AG10803 (cell line): ENCODE data around the gene EXOC3L4.

Experiments
- DNase-seq: peaks from one replicate; pipeline ENCODE4 v3.0.0; 2010; ENCODE audit warnings: low read depth
- H3K4me3 ChIP-seq: 2 replicates; pipeline ENCODE4 v1.5.1; 2011; ENCODE audit warnings: mild to moderate bottlenecking, low read length, control low read depth
- CTCF ChIP-seq: conservative IDR thresholded peaks from 2 replicates; pipeline ENCODE4 v1.5.1; 2011; ENCODE audit warnings: mild to moderate bottlenecking, low read length, control low read depth, inconsistent platforms

The EXOC3L4 gene

GRCh38 chr14:103064978-103065377 lies 29.5 kb upstream of the EXOC3L4 start:
- H3K4me3 ChIP-seq: no peak overlapping the region
- no peak for TF ChIP-seq CTCF
- DNase-seq: no peak

GRCh38 chr14:103065861-103066260 lies 28.7 kb upstream of the EXOC3L4 start:
- H3K4me3 ChIP-seq: no peak overlapping the region
- no peak for TF ChIP-seq CTCF

GRCh38 chr14:103066399-103066798 lies 28.1 kb upstream of the EXOC3L4 start:
- DNase-seq: no peak
- H3K4me3 ChIP-seq: no peak overlapping the region
- TF ChIP-seq CTCF: no peak

More at GRCh38 chr14:103065861-103066260, 28.7 kb upstream of the EXOC3L4 start:
- no peak for DNase-seq

- no peak overlapping the region for H3K4me3 ChIP-seq
- DNase-seq: peak; percentile 81
Observed at GRCh38 chr14:103067231-103067954, 27.1 kb upstream of the EXOC3L4 start.

GRCh38 chr14:103068351-103069073 lies 26.0 kb upstream of the EXOC3L4 start:
- H3K4me3 ChIP-seq: no peak overlapping the region
- no peak for TF ChIP-seq CTCF
- DNase-seq: no peak

More at GRCh38 chr14:103067231-103067954, 27.1 kb upstream of the EXOC3L4 start:
- no peak for TF ChIP-seq CTCF

GRCh38 chr14:103070263-103070885 lies 24.2 kb upstream of the EXOC3L4 start:
- no peak overlapping the region for H3K4me3 ChIP-seq
- TF ChIP-seq CTCF: no peak
- no peak for DNase-seq
